HG03520 (cell line): ENCODE measurements around the gene CDH6.

Source experiments
- ATAC-seq: cut with Tn5 transposase; IDR thresholded peaks from one replicate; pipeline ENCODE4 v1.9.1; 2021; ENCODE audit warnings: mild to moderate bottlenecking, moderate library complexity; ENCODE audit not compliant: unreplicated experiment

CDH6 gene

GRCh38 chr5:31365776-31366175 lies 172.3 kb downstream of the CDH6 start:
- no peak for ATAC-seq

DNA sequence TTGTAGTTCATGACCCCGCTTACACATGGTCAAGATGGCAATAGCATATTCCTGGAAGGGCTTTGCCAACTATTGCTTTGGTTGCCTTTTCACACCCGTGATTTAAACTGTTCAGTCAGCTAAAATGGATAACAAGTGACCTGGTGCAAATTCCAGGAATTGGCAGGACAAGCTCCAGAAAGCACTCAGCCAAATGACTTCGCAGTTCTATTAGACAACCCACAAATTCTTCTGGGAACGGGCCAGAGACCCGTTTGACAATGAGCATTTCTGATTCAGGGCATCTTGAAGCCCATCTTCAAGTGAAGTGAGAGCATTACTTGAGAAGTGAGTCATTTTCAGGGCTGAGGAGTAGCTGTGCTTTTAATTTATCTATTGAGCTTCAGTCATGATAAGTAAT lies 173.5 kb downstream of the CDH6 start:
- ATAC-seq = no peak

GRCh38 chr5:31372124-31372523 lies 178.6 kb downstream of the CDH6 start:
- no peak for ATAC-seq

- no peak for ATAC-seq
Observed at GRCh38 chr5:31375999-31376720, 182.7 kb downstream of the CDH6 start.

DNA sequence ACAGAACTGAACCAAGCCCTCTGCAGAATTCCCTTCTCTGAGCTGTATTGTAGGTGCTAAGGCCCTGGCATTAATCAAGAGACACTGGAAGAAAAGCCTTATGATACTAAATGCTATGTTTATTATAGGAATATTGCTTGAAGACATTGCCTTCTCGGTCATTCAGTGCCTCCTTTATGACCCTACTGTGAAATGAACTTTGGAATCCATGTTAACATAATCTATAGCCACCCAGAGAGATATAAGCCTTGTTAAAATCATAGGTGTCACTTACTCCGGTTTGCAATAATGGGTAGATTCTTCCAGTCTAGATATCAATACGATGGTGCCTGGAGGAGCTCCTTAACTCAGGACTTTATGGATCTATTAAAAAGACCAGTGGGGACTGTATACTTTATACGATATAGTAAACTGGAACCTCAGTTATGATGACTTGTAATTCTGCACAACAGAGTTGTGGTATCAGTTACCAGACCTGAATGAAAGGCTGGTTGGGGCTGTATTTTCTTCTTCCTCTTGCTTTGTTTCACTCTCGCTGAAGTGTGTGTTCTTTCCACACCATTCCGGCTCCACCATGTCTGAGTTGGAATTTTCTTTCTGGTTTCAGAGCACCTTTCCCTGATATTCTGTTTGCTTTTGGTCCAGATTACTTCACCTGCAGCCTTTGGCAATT lies 183.9 kb downstream of the CDH6 start:
- ATAC-seq = no peak

DNA sequence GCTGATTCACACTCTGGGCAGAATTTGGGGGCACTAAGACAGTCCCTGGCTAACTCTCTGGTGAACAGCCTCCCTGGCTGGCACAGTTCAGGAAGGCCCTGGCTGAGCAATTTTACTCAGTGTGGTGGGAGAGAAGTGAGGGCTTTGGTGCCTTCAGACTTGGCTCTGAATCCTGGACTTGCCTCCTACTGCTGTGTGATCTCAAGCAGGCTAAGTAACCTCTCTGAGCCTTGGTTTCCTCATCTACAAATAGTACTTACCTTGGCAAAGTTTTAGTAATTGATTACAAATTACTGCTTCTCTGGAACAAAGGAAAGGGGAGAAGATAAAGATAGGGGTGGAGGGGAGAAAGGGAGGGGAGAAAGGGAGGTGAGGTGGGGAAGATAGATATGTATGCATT lies 184.7 kb downstream of the CDH6 start:
- ATAC-seq = no peak
